Measurements from ENCODE around the gene STUB1. TPM values are rescaled to one million over a fixed set of nuclear protein-coding genes. Genes with fewer than 3 reads are reported as not detected.

The STUB1 gene
- total and polyA plus RNA-seq, 10 of the 15 experiments (the other 5 are each of a cell fraction or from before 2014, with no cell fraction given): 4.2 to 136 (median 67.1) TPM

GRCh38 chr16:721765-722540 is 41.7 kb downstream of the STUB1 start:
- POLR2A ChIA-PET: interaction anchor here (0.7 to 2.5 kb wide), 7 partner anchors 8 to 150 kb away, joined by 3 to 29 read pairs (median 6); partner anchors contain the start of genes CHTF18, CIAO3 and RPUSD1
- H3K4me1 ChIP-seq (ENCODE audit: control insufficient read depth, insufficient read depth, low read length): peaks cover 20% of the 10 kb centered on the region
- no peaks in the 10 kb centered on the region for H3K36me3 ChIP-seq (ENCODE audit: control insufficient read depth in 2 of 2, insufficient read depth in 2 of 2, low read length in 1 of 2)
- H3K27me3 ChIP-seq (replicated peaks in 1 of 2; ENCODE audit: control insufficient read depth in 2 of 2, insufficient read depth in 2 of 2, low read length in 1 of 2): no peaks in the 10 kb centered on the region
- FAIRE-seq (no peak), ATAC-seq (no peak), DNase-seq (ENCODE audit: low read depth, low spot score) (no peak)
- H3K79me2 ChIP-seq (ENCODE audit: control insufficient read depth, insufficient read depth, low read length): no peaks in the 10 kb centered on the region; the same call in 1 of the 2 replicates
- BruUV-seq (replicated peaks): no TSS peak
- WGBS (ENCODE audit: insufficient coverage, insufficient replicate concordance, low lambda C conversion rate, missing lambda C conversion rate): 66% methylated on average over 48 of the region's 51 CpGs
- no peak overlapping the region for H2AFZ ChIP-seq (ENCODE audit: control insufficient read depth, low read depth, low read length)
- H4K20me1 ChIP-seq (ENCODE audit: control insufficient read depth, insufficient read depth): no peaks in the 10 kb centered on the region
- peak overlapping the region; percentile 69 for H3K4me2 ChIP-seq (ENCODE audit: control insufficient read depth, insufficient read depth)
- RAD21 ChIA-PET (ENCODE audit: unreplicated experiment): interaction anchor here (0.8 to 2.4 kb wide), 3 partner anchors 16 to 66 kb away, joined by 3 to 10 read pairs (median 10); partner anchors contain the start of genes CHTF18 and RPUSD1
- CTCF ChIA-PET: interaction anchor here (0.7 to 2.5 kb wide), 5 partner anchors 10 to 18 kb away, joined by 3 to 13 read pairs (median 4); no protein-coding TSS in a partner anchor
- no peaks in the 10 kb centered on the region for H3K9me3 ChIP-seq (replicated peaks; ENCODE audit: control insufficient read depth, insufficient read depth, low read length)
- no peak overlapping the region for H3K9ac ChIP-seq (ENCODE audit: control insufficient read depth, insufficient read depth, low read length)
- no peak overlapping the region for H3K27ac ChIP-seq (ENCODE audit: control insufficient read depth, insufficient read depth)
- intact Hi-C loops (cut with micrococcal nuclease; ENCODE audit: unreplicated experiment) (loop anchor here (2.0 kb wide), 2 partner anchors 19 to 37 kb away; partner anchors contain the start of genes CIAO3 and JMJD8), in situ Hi-C loops (cut with MboI) (no loop called here)
- peak overlapping the region; percentile 86; the same call in 1 of the 2 replicates for H3K4me3 ChIP-seq
- SMC1A ChIA-PET (ENCODE audit: uncharacterized antibody, unreplicated experiment): interaction anchor here (1.2 kb wide), 1 partner anchor 15 kb away, joined by 3 read pairs; no protein-coding TSS in a partner anchor
- TF ChIP-seq ZBTB11 (CRISPR knock-in tag; IDR thresholded peaks at IDR 0.05) (no peak), RUNX3 (IDR thresholded peaks at IDR 0.05; ENCODE audit: low read length) (no peak), CBX5 (IDR thresholded peaks at IDR 0.05; ENCODE audit: low read depth) (no peak), IRF3 (IDR thresholded peaks at IDR 0.05) (no peak), MTA3 (IDR thresholded peaks at IDR 0.05; ENCODE audit: borderline replicate concordance, low read length) (no peak), RBBP5 (conservative IDR thresholded peaks at IDR 0.05) (no peak), CEBPZ (IDR thresholded peaks at IDR 0.05; ENCODE audit: low read depth, low read length) (no peak), CREB1 (IDR thresholded peaks at IDR 0.05; ENCODE audit: low read depth) (no peak), E2F8 (IDR thresholded peaks at IDR 0.05; ENCODE audit: low read depth, partially characterized antibody) (no peak), CEBPB (IDR thresholded peaks at IDR 0.05; ENCODE audit: borderline replicate concordance in 1 of 2, low read depth in 2 of 2, low read length in 2 of 2) (no peak), MEF2A (IDR thresholded peaks at IDR 0.05; ENCODE audit: insufficient read depth, low read depth, low read length) (no peak)
